Mucosa of rectum (tissue), 2 donors: ENCODE measurements around the gene RAD51B.
A peak's percentile ranks its signal among the peaks of the same experiment; 100 is the strongest.
"Not testable (repeated sequence)": the region's sequence is repeated elsewhere in the genome, so short reads cannot be mapped to it uniquely, and the experiment has no call there.

Experiments used
- H3K27ac ChIP-seq, 2 donors: one replicate each; pipeline ENCODE4 v1.7.0; 2013; ENCODE audit warnings: inconsistent platforms in 2 of 2, low read depth in 2 of 2, low read length in 2 of 2
- H3K27me3 ChIP-seq, 2 donors: one replicate each; pipeline ENCODE4 v1.7.0; 2013; ENCODE audit warnings: low read length in 2 of 2; ENCODE audit not compliant: control insufficient read depth in 2 of 2, insufficient read depth in 2 of 2
- H3K36me3 ChIP-seq, 2 donors: one replicate each; pipeline ENCODE4 v1.7.0; 2013; ENCODE audit warnings: low read length in 2 of 2; ENCODE audit not compliant: control insufficient read depth in 2 of 2, insufficient read depth in 2 of 2
- H3K4me1 ChIP-seq, 2 donors: one replicate each; pipeline ENCODE4 v1.7.0; 2013; ENCODE audit warnings: low read length in 2 of 2, mild to moderate bottlenecking in 1 of 2; ENCODE audit not compliant: control insufficient read depth in 2 of 2, insufficient read depth in 2 of 2
- H3K4me3 ChIP-seq, 2 donors: one replicate each; pipeline ENCODE4 v1.7.0; 2013; ENCODE audit warnings: low read length in 2 of 2
- H3K9ac ChIP-seq, 2 donors: one replicate each; pipeline ENCODE4 v1.7.0; 2013; ENCODE audit warnings: low read length in 2 of 2, low read depth in 1 of 2, mild to moderate bottlenecking in 1 of 2
- H3K9me3 ChIP-seq, 2 donors: one replicate each; pipeline ENCODE4 v1.7.0; 2013; ENCODE audit warnings: low read length in 2 of 2; ENCODE audit not compliant: control insufficient read depth in 2 of 2
- donor health status: healthy.
- donor health status: Normal muscosa, but diverticular disease.

RAD51B gene

DNA sequence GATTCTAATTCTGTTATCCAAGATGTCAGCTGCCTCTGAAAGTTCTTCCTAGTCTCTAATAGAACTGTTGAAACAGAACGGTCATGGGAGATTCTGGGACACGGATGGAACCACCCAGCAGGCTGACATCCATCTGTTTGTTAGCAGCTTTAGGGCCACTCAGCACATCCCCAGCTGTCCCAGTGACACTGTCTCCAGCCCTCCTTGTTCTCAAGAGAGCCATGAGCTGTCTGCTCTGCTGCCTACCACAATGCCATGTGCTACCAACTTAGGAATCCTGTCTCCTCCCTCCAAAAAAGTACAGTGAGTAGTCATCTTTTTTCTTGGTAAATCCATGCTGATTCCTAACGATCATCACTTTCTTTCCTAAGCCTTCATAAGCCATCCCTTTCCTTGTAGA, 842.8 kb downstream of the RAD51B start:
- H3K27me3 ChIP-seq, result no peaks in the 10 kb centered on the region
- no peak overlapping the region for H3K9ac ChIP-seq
- H3K27ac ChIP-seq, result peak overlapping the region in 1 of 2 donors; percentile 45
- H3K36me3 ChIP-seq, result no peaks in the 10 kb centered on the region
- H3K9me3 ChIP-seq, result no peaks in the 10 kb centered on the region
- H3K4me1 ChIP-seq, result peaks cover 0 to 2% of the 10 kb centered on the region in 2 donors
- H3K4me3 ChIP-seq, result no peak overlapping the region

- H3K27ac ChIP-seq, result peak overlapping the region; percentile 45 to 53
These were observed 843.2 kb downstream of the RAD51B start for GRCh38 chr14:68662826-68663225.

GRCh38 chr14:68663385-68664076, 844.0 kb downstream of the RAD51B start:
- Histone ChIP-seq H3K4me1 (peaks cover 0 to 2% of the 10 kb centered on the region in 2 donors), H3K36me3 (no peaks in the 10 kb centered on the region), H3K27ac (peak overlapping the region; percentile 45 to 53), H3K4me3 (peak overlapping the region in 1 of 2 donors; percentile 37), H3K9me3 (no peaks in the 10 kb centered on the region), H3K9ac (peak overlapping the region in 1 of 2 donors; percentile 18), H3K27me3 (no peaks in the 10 kb centered on the region)

More at GRCh38 chr14:68662826-68663225, 843.2 kb downstream of the RAD51B start:
- H3K36me3 ChIP-seq, H3K4me3 ChIP-seq, H3K4me1 ChIP-seq, H3K27me3 ChIP-seq, H3K9ac ChIP-seq, H3K9me3 ChIP-seq: not testable (repeated sequence)

DNA sequence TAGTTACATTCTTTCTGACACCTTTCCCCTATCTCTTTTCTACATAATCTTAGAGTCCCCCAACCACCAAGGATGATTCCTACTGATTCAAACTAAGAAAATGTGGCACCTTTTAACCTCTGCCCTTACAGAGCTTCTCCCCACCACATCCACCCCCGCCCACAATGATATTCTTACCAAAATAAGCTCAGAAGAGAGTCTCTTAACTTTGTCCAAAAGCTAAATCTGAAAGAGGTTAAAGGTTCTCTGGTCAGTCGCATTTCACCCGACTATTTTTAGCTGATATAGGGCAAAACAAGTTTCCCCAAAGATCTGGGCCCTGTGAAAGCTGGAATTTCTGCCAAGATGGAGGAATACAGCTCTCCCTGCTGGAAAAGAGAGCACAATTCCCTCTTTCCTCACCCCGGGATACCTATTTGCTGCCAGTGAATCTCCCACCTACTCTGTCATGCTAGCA, 844.7 kb downstream of the RAD51B start:
- Histone ChIP-seq H3K27me3 (no peaks in the 10 kb centered on the region), H3K36me3 (no peaks in the 10 kb centered on the region), H3K9me3 (no peaks in the 10 kb centered on the region), H3K27ac (peak overlapping the region in 1 of 2 donors; percentile 45), H3K4me1 (peaks cover 2 to 4% of the 10 kb centered on the region in 2 donors), H3K9ac (no peak overlapping the region), H3K4me3 (no peak overlapping the region)

- no peak overlapping the region for H3K4me3 ChIP-seq
- no peak overlapping the region for H3K9ac ChIP-seq
- H3K36me3 ChIP-seq, result no peaks in the 10 kb centered on the region
- H3K27me3 ChIP-seq, result no peaks in the 10 kb centered on the region
- peaks cover 2 to 4% of the 10 kb centered on the region in 2 donors for H3K4me1 ChIP-seq
- peak overlapping the region; percentile 42 to 57 for H3K27ac ChIP-seq
- no peaks in the 10 kb centered on the region for H3K9me3 ChIP-seq
These were observed 845.6 kb downstream of the RAD51B start for GRCh38 chr14:68665131-68665530.

- H3K27ac ChIP-seq, result peak overlapping the region; percentile 42 to 57
- H3K4me1 ChIP-seq, result peaks cover 2 to 4% of the 10 kb centered on the region in 2 donors
- no peaks in the 10 kb centered on the region for H3K27me3 ChIP-seq
- no peaks in the 10 kb centered on the region for H3K36me3 ChIP-seq
- no peak overlapping the region for H3K4me3 ChIP-seq
- H3K9me3 ChIP-seq, result no peaks in the 10 kb centered on the region
- no peak overlapping the region for H3K9ac ChIP-seq
These were observed 846.2 kb downstream of the RAD51B start for GRCh38 chr14:68665792-68666204.

DNA sequence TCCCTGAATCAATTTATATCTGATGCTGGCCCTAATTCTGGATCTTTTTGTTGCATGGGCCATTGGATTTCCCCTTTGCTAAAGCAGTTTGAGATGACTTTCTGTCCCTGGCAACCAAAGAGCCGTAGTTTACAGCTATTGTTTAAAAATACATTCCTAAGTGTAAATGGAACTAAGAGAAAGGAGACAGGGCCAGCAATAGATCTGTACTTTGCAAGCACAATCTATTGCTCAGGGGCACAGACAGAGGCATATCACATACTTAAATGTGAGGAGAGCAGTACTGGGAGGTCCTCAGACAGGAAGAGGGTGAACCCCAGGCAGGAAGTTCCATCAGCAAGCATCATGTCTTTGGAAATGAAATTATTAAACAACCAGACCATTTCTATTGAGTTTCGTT, 846.7 kb downstream of the RAD51B start:
- Histone ChIP-seq H3K36me3 (no peaks in the 10 kb centered on the region), H3K27me3 (no peaks in the 10 kb centered on the region), H3K9me3 (no peaks in the 10 kb centered on the region), H3K4me3 (no peak overlapping the region), H3K27ac (peak overlapping the region; percentile 42 to 57), H3K9ac (no peak overlapping the region), H3K4me1 (peaks cover 2 to 4% of the 10 kb centered on the region in 2 donors)

DNA sequence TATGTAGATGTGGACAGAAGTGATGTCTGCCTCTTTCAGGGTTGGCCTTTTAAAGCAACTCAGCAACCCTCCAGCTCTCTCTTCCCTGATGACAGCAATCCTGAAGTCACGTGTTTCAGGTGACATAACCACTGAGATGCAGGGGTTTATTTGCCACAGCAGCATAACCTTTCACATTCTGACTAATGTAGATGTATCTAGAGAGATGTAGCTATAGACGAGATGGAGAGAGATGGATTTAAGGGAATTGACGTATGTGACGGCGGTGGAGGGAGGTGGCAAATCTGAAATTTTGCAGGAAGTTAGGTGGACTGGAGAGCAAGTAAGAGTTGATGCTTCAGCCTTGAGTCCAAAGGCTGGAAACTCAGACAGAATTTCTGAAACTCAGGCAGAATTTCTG, 847.3 kb downstream of the RAD51B start:
- Histone ChIP-seq H3K4me1 (peaks cover 2 to 4% of the 10 kb centered on the region in 2 donors), H3K27ac (peak overlapping the region; percentile 9 to 17), H3K9me3 (no peaks in the 10 kb centered on the region), H3K9ac (no peak overlapping the region), H3K4me3 (no peak overlapping the region), H3K27me3 (no peaks in the 10 kb centered on the region), H3K36me3 (no peaks in the 10 kb centered on the region)

DNA sequence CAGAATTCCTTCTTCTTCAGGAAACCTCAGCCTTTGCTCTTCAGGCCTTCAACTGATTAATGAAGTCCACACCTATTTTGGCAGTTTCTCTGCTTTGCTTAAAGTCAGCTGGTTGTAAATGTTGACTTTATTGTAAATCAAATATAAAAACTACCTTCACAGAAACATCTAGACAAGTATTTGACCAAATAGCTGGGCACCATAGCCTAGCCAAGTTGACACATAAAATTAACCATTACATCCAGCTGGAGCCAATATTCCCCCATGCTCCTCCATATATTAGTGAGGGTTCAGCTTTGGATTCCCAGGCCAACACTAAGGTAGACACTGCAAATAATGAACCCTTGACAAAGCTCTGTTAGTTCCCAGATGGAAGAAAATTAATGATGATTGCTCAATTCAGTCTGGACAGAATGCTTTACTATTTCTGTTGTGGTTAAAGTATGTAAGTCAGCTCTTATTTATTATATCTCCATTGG, 847.8 kb downstream of the RAD51B start:
- H3K27me3 ChIP-seq, result no peaks in the 10 kb centered on the region
- no peak overlapping the region for H3K9ac ChIP-seq
- no peaks in the 10 kb centered on the region for H3K36me3 ChIP-seq
- no peak overlapping the region for H3K4me3 ChIP-seq
- peaks cover 2 to 4% of the 10 kb centered on the region in 2 donors for H3K4me1 ChIP-seq
- H3K27ac ChIP-seq, result peak overlapping the region; percentile 9 to 45
- H3K9me3 ChIP-seq, result no peaks in the 10 kb centered on the region

- Histone ChIP-seq H3K27me3 (no peaks in the 10 kb centered on the region), H3K27ac (peak overlapping the region in 1 of 2 donors; percentile 45), H3K4me3 (no peak overlapping the region), H3K36me3 (no peaks in the 10 kb centered on the region), H3K4me1 (peaks cover 2 to 7% of the 10 kb centered on the region in 2 donors), H3K9me3 (no peaks in the 10 kb centered on the region), H3K9ac (no peak overlapping the region)
These were observed 848.4 kb downstream of the RAD51B start for GRCh38 chr14:68668028-68668427.
